K562 treated with DMSO at 1 percent for 4 hours (cell line): ENCODE measurements around the gene DYNLT1. TPM values are rescaled to one million over a fixed set of nuclear protein-coding genes. Genes with fewer than 3 reads are reported as not detected.

Experiments used
- total RNA-seq: library from RNA; unstranded; fragments of 300-600 nt; gene quantifications from 2 replicates; pipeline ENCODE4 v1.2.3, GENCODE V29; 2022; ENCODE audit not compliant: insufficient read depth

The DYNLT1 gene
- 120 and 152 TPM in 2 replicates for total RNA-seq

DNA sequence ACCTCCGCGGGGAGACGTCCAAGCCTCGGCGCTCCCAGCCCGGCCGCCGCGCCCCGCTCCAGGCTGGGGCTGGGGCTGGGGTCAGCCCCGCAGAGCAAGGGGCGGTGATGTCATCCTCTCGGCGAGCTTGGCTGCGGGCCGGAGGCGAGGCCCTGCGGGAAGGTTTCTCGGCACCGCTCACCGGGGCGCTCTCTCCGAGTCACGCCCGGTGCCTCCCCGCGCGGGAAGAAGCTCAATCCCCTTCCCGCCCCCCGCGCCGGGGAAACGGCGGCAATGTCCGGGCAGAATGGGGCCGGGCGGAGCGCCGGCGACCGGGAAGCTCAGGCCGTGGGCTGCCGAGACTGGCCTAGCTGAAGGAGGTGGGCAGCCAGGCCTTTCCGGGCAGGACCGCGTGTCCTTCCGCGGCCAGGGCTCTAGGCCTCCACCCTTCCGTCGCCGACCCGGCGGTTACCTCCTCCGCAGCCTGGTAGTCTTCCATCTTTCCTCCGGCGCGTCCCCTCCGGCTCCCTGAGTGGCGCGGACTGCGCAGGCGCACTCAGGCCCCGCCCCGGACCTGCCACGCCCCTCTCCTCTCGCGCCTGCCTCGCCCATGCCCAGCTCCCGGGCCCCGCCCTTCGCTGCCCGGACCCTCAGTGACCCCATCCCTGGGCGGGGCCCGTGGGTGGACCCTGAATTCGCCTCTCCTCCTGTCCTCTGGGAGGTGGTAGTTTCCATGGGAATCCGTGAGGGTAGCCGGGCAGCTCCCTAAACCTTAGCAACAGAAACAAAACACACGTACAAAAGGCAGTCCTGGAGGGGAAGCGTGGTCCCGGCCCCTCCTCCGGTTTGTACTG, at the start of gene DYNLT1:
Gene DYNLT1, minus strand, starts transcription at position 513 of the 833 bp plus-strand sequence. Its CDS starts 35 bp downstream, at position 478.

DNA sequence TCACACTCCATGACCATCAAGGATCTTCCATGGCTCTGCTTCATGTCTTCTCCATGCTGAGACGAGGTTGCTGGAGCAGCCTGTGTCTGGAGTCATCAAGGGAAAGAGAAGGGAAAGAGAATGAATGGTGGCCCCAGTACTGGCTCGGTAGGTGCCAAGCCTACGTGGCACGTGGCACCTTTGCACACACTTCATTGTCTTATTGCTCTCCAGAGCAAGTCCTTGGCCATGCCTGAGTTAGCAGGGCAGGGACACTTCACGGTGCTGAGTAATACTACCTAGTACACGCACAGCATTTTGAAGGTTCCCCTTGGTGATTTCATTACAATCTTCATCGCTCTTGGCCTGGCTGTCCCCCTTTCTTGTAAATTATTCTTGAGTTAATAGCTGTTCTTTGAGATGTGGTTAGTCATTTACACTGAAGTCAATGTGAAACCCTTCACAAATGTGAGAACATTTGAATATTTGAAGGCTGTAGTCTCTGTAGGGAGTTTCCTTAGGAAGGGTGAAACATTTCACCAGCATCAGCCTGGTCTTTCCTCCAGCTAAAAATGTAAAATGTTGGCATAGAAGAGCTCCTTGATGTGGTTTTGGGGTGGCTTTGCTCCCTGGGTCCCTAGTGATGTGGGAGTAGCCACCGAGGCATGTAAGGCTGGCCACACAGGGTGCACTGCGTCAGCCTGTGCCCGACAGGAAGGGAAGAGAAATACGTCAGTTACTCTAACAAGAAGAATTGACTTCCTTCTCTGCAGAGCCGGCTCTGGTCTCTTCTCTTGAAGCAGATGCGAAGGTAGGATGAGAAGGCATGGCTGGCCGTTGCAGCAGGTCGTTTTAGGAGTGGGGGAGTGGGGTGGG, 5.0 kb upstream of the DYNLT1 start, which contains the start of gene SYTL3:
Gene SYTL3, plus strand, starts transcription at position 766 of the 855 bp plus-strand sequence. CDS start 13,215 bp downstream, outside the sequence.

Other genes with a start within 250 kb of the DYNLT1 start
- gene TMEM181, start 84.7 kb downstream of the DYNLT1 start, total RNA-seq = 5.8 and 9.3 TPM in 2 replicates
- 0.38 TPM in 1 of 2 replicates, not detected in the other for gene SYTL3, start 5.3 kb upstream of the DYNLT1 start, total RNA-seq
- gene EZR, start 174.6 kb upstream of the DYNLT1 start, total RNA-seq = 132 and 144 TPM in 2 replicates